DND-41 (cell line): ENCODE data around the gene IGF2BP3.
A peak's percentile ranks its signal among the peaks of the same experiment; 100 is the strongest.

Experiments
- ATAC-seq: fragments of 200-7000 bp; cut with Tn5 transposase; 3 replicates; pipeline ENCODE4 v1.9.1; 2021; ENCODE audit warnings: low read depth; ENCODE audit not compliant: insufficient read depth
- DNase-seq: peaks from one replicate; pipeline ENCODE4 v3.0.0-alpha.2; 2020
- H2AFZ ChIP-seq: 2 replicates; pipeline ENCODE4 v1.6.0; 2012; ENCODE audit warnings: low read depth, low read length
- H3K27ac ChIP-seq: 2 replicates; pipeline ENCODE4 v1.5.1; 2012; ENCODE audit warnings: low read length, inconsistent platforms
- H3K27me3 ChIP-seq: fragments of 200-600 bp; sonication (generic); 2 replicates; pipeline ENCODE4 v1.6.0; 2012; ENCODE audit warnings: low read length, mild to moderate bottlenecking, inconsistent platforms; ENCODE audit not compliant: insufficient read depth, poor library complexity
- H3K36me3 ChIP-seq: 2 replicates; pipeline ENCODE4 v1.5.1; 2012; ENCODE audit warnings: low read length, inconsistent platforms; ENCODE audit not compliant: insufficient read depth
- H3K4me1 ChIP-seq: 2 replicates; pipeline ENCODE4 v1.5.1; 2012; ENCODE audit warnings: mild to moderate bottlenecking, low read length; ENCODE audit not compliant: insufficient read depth
- H3K4me2 ChIP-seq: 2 replicates; pipeline ENCODE4 v1.6.0; 2012; ENCODE audit warnings: mild to moderate bottlenecking, moderate library complexity, low read length, inconsistent platforms; ENCODE audit not compliant: insufficient read depth
- H3K4me3 ChIP-seq, 2 experiments: fragments of 200-600 bp in 1 of 2; shearing (Covaris generic) in 1 of 2; 2 replicates each; pipeline ENCODE4 v1.5.1; 2012 to 2016; ENCODE audit warnings: inconsistent platforms in 2 of 2, low read length in 2 of 2, mild to moderate bottlenecking in 2 of 2, low read depth in 1 of 2, moderate library complexity in 1 of 2
- H3K79me2 ChIP-seq: 2 replicates; pipeline ENCODE4 v1.6.0; 2012; ENCODE audit warnings: low read length, inconsistent platforms; ENCODE audit not compliant: insufficient read depth
- H3K9ac ChIP-seq: 2 replicates; pipeline ENCODE4 v1.6.0; 2012; ENCODE audit warnings: low read depth, mild to moderate bottlenecking, inconsistent platforms, low read length, moderate library complexity
- H3K9me3 ChIP-seq: 2 replicates; pipeline ENCODE4 v1.5.1; 2012; ENCODE audit warnings: low read length, moderate library complexity, mild to moderate bottlenecking, inconsistent platforms; ENCODE audit not compliant: insufficient read depth, severe bottlenecking
- H4K20me1 ChIP-seq: 2 replicates; pipeline ENCODE4 v1.6.0; 2012; ENCODE audit warnings: low read length; ENCODE audit not compliant: insufficient read depth
- EZH2 ChIP-seq: IDR thresholded peaks from 3 replicates; pipeline ENCODE4 v1.6.1; 2012; ENCODE audit warnings: borderline replicate concordance, low read depth, mild to moderate bottlenecking, moderate library complexity, low read length, inconsistent platforms; ENCODE audit not compliant: severe bottlenecking
- TF ChIP-seq, protein P1 (sequence below): IDR thresholded peaks from 2 replicates; pipeline ENCODE4 v1.5.1; 2012; ENCODE audit warnings: borderline replicate concordance, low read length, moderate library complexity, mild to moderate bottlenecking; ENCODE audit not compliant: poor library complexity, severe bottlenecking; ENCODE audit errors: extremely low read depth

IGF2BP3 gene

GRCh38 chr7:23261843-23262452 lies 208.3 kb downstream of the IGF2BP3 start:
- no peaks in the 10 kb centered on the region for H4K20me1 ChIP-seq
- no peaks in the 10 kb centered on the region for H3K36me3 ChIP-seq
- H3K27me3 ChIP-seq = peaks cover 6% of the 10 kb centered on the region
- H3K27ac ChIP-seq = no peak overlapping the region
- H3K9me3 ChIP-seq = no peaks in the 10 kb centered on the region
- DNase-seq (peak; percentile 61), ATAC-seq (peak; percentile 99)
- no peaks in the 10 kb centered on the region for H3K79me2 ChIP-seq
- H3K4me2 ChIP-seq = no peak overlapping the region
- H2AFZ ChIP-seq = no peak overlapping the region
- H3K9ac ChIP-seq = no peak overlapping the region
- H3K4me1 ChIP-seq = peaks cover 4% of the 10 kb centered on the region; the same call in 1 of the 2 replicates
- H3K4me3 ChIP-seq = no peak overlapping the region
- TF ChIP-seq, protein P1, sequence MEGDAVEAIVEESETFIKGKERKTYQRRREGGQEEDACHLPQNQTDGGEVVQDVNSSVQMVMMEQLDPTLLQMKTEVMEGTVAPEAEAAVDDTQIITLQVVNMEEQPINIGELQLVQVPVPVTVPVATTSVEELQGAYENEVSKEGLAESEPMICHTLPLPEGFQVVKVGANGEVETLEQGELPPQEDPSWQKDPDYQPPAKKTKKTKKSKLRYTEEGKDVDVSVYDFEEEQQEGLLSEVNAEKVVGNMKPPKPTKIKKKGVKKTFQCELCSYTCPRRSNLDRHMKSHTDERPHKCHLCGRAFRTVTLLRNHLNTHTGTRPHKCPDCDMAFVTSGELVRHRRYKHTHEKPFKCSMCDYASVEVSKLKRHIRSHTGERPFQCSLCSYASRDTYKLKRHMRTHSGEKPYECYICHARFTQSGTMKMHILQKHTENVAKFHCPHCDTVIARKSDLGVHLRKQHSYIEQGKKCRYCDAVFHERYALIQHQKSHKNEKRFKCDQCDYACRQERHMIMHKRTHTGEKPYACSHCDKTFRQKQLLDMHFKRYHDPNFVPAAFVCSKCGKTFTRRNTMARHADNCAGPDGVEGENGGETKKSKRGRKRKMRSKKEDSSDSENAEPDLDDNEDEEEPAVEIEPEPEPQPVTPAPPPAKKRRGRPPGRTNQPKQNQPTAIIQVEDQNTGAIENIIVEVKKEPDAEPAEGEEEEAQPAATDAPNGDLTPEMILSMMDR = peak; percentile 88
- TF ChIP-seq EZH2 = no peak

- TF ChIP-seq, protein P1 = no peak
- no peak for TF ChIP-seq EZH2
- no peak overlapping the region for H3K27ac ChIP-seq
- H3K79me2 ChIP-seq = no peaks in the 10 kb centered on the region
- no peak overlapping the region for H2AFZ ChIP-seq
- DNase-seq (no peak), ATAC-seq (no peak)
- no peak overlapping the region for H3K4me2 ChIP-seq
- H3K4me3 ChIP-seq = no peak overlapping the region
- no peaks in the 10 kb centered on the region for H3K36me3 ChIP-seq
- H4K20me1 ChIP-seq = no peaks in the 10 kb centered on the region
- H3K4me1 ChIP-seq = peaks cover 4% of the 10 kb centered on the region; the same call in 1 of the 2 replicates
- H3K9me3 ChIP-seq = no peaks in the 10 kb centered on the region
- no peak overlapping the region for H3K9ac ChIP-seq
- peaks cover 6% of the 10 kb centered on the region for H3K27me3 ChIP-seq
Measured at GRCh38 chr7:23260371-23260770, 209.9 kb downstream of the IGF2BP3 start.
